GM21367 (cell line): ENCODE results near the gene CHST3.

Source experiments
- ATAC-seq: cut with Tn5 transposase; IDR thresholded peaks from one replicate; pipeline ENCODE4 v1.9.1; 2021; ENCODE audit not compliant: unreplicated experiment

CHST3 gene

GRCh38 chr10:72050873-72051272 lies 86.7 kb downstream of the CHST3 start:
- no peak for ATAC-seq

DNA sequence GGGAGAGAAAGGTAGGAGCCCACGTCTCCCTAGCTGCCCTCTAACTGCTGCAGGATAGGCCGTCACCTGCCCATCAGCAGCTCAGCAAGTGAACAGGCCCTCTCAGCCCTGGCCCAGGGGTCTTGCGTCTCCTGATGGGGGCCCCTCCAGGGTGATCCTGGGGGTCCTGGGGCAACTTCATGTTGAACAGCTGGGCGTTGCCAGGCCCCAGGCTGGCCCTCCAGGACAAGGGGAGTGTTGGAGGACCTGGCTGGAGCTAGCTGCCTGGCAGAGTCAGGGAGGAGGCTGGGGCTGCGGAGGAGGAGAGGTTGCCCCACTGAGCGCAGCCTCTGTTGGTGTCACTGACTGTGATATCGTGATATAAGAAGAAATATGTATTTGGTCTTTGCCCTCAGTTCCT lies 89.5 kb downstream of the CHST3 start:
- no peak for ATAC-seq

- ATAC-seq, result no peak
These were observed 91.9 kb downstream of the CHST3 start for GRCh38 chr10:72056113-72056512.

DNA sequence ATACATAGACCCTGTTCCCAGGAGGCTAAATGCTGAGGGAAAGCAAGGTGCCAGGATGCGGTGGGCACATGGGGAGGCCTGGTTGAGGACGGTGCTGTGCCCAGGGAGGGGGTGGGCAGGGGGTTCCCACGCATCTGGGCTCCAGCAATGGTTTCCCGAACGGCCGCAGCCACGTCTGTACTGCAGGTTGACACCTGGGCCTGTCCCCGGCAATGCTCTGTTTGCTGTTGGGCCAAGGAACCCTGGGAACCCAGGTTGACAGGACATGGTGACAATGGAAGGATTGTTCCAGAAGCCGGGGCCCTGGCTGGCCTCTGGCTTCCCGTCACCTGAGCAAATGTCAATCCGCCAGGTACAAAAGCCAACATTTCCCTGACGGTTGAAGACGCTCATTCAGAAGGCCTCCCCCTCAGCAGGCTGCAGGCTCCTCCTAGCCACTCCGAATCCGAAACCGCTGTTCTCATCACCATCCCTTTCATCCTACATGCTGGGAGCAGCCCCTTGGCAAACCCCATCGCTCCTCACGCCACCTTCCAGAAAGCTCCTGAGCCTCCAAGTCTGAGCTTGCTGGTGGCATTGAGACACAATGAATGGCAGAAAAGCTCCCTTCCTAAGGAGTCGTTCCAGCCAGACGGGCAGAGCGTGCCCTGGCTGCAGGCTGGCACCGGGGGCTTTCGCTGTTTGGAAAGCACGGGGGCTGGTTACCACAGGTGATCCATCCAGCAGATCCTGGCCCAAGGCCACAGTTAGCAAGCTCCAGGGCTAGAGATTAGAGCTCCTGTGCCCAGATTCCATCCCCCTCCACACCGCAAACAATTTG lies 92.9 kb downstream of the CHST3 start:
- no peak for ATAC-seq

- no peak for ATAC-seq
These were observed 94.2 kb downstream of the CHST3 start for GRCh38 chr10:72058347-72058898.

- no peak for ATAC-seq
These were observed 95.0 kb downstream of the CHST3 start for GRCh38 chr10:72058989-72059842.

- ATAC-seq, result no peak
These were observed 95.9 kb downstream of the CHST3 start for GRCh38 chr10:72059843-72060822.

DNA sequence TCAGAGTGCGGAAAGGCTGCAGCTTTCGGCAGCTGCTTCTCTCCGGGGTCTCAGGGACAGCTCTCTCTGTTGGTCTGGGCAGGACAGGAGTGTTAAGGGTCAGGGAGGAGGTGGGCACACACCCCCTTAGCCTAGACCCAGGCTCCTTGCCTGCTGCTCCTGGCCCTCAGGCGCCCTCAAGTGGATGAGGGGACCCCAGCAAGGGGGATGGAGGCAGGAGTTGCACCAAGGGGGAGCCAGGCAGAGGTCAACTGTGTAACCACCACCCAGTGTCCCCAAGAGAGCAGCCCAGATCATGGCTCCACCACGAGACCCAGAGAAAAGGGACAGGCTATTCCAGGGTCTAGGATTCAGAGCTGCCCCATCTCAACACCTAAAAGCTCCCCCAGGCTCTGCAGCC lies 97.3 kb downstream of the CHST3 start:
- no peak for ATAC-seq

GRCh38 chr10:72061930-72062329 lies 97.7 kb downstream of the CHST3 start:
- no peak for ATAC-seq

DNA sequence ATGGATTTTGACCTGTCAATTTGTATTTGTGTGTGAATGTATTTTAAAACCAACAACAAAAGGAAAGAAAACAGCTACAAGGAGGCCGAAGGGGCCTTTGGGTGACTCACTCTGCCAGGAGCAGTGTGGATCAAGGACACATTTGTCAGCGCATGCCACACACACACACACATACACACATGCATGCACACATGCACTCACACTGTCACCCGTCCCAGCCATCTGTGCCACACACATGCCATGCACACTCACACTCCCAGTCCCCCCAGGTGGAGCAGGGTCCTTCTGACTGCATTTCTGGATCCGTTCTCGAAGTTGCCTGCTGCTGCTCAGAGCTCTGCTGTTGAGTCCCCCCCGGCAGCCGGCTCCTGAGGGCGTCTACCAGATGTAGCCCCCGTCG lies 98.2 kb downstream of the CHST3 start:
- ATAC-seq, result no peak
